K562 (cell line): ENCODE measurements around the gene CHRNG. TPM values are rescaled to one million over a fixed set of nuclear protein-coding genes. Genes with fewer than 3 reads are reported as not detected.

Experiments
- ATAC-seq: fragments of 200-7000 bp; cut with Tn5 transposase; 3 replicates; pipeline ENCODE4 v1.9.1; 2020; ENCODE audit warnings: moderate library complexity
- BruUV-seq: library from RNA; stranded (reverse); fragments of 400-500 nt; replicated peaks from 2 replicates; lab custom pipeline; 2021; lab: Mats Ljungman, UMichigan
- CTCF ChIA-PET: fragments of 300-600 bp; formaldehyde crosslinking; extraction: SDS; loops from one replicate; lab custom pipeline; 2021; ENCODE audit warnings: low intra/inter-chr PET ratio; lab: Yijun Ruan, JAX
- POLR2A ChIA-PET: fragments of 300-600, 350-650 bp; sonication (Branson Sonifier 250); formaldehyde crosslinking; extraction: SDS; loops from one replicate; lab custom pipeline; 2021; ENCODE audit warnings: antibody characterized with exemption, inconsistent platforms; lab: Yijun Ruan, JAX
- DNase-seq, 4 experiments: peaks; one replicate each; pipeline versions ENCODE4 v3.0.0 to v3.0.0-alpha.2; 2011 to 2018; ENCODE audit warnings: low spot score in 3 of 4, mixed read lengths in 3 of 4; ENCODE audit errors: extremely low read depth in 1 of 4
- FAIRE-seq: peaks from 2 replicates; lab custom pipeline; 2011; peaks lifted over from hg19 to GRCh38; lab: Jason Lieb, UNC
- H2AFZ ChIP-seq: 2 replicates; pipeline ENCODE4 v1.6.0; 2011; ENCODE audit warnings: low read depth, low read length, control low read depth, inconsistent platforms
- H3K27ac ChIP-seq: fragments of 200-600 bp; 3 replicates; pipeline ENCODE4 v1.8.0; 2011; ENCODE audit warnings: low read depth, mild to moderate bottlenecking, control low read depth, inconsistent platforms, low read length, moderate library complexity, mixed read lengths; ENCODE audit errors: extremely low read depth
- H3K27me3 ChIP-seq, 2 experiments: fragments of 300-600 bp in 1 of 2; 2 replicates in 1 of 2; 3 replicates in 1 of 2; pipeline versions ENCODE4 v1.6.0 to v1.8.0; 2011; ENCODE audit warnings: inconsistent platforms in 2 of 2, low read length in 2 of 2, mild to moderate bottlenecking in 1 of 2, mixed read lengths in 1 of 2, moderate library complexity in 1 of 2; ENCODE audit not compliant: control insufficient read depth in 2 of 2, insufficient read depth in 2 of 2
- H3K36me3 ChIP-seq: fragments of 300-600 bp; 3 replicates; pipeline ENCODE4 v1.8.0; 2011; ENCODE audit warnings: mild to moderate bottlenecking, low read length, inconsistent platforms; ENCODE audit not compliant: control insufficient read depth, insufficient read depth
- H3K4me1 ChIP-seq, 2 experiments: fragments of 200-600 bp in 1 of 2; replicated peaks in 1 of 2; 2 replicates in 1 of 2; 3 replicates in 1 of 2; pipeline versions ENCODE4 v1.5.1 to v1.8.0; 2011; ENCODE audit warnings: inconsistent platforms in 2 of 2, low read length in 2 of 2, mild to moderate bottlenecking in 1 of 2, mixed read lengths in 1 of 2, moderate library complexity in 1 of 2; ENCODE audit not compliant: control insufficient read depth in 2 of 2, insufficient read depth in 2 of 2
- H3K4me2 ChIP-seq: 2 replicates; pipeline ENCODE4 v1.6.1; 2011; ENCODE audit warnings: low read length, control low read depth, inconsistent platforms, mixed read lengths; ENCODE audit not compliant: insufficient read depth
- H3K4me3 ChIP-seq: fragments of 200-600 bp; sonication (generic), shearing (Covaris generic); 2 replicates; pipeline ENCODE4 v1.5.1; 2016; ENCODE audit warnings: control low read depth, inconsistent platforms
- H3K79me2 ChIP-seq: fragments of 200-600 bp; 3 replicates; pipeline ENCODE4 v1.8.0; 2011; ENCODE audit warnings: low read length, inconsistent platforms; ENCODE audit not compliant: control insufficient read depth, insufficient read depth
- H3K9ac ChIP-seq, 2 experiments: 2 replicates each; pipeline versions ENCODE4 v1.6.0 to v1.6.1; 2011; ENCODE audit warnings: low read depth in 2 of 2, low read length in 2 of 2, control low read depth in 1 of 2, inconsistent platforms in 1 of 2, mild to moderate bottlenecking in 1 of 2, mixed read lengths in 1 of 2; ENCODE audit not compliant: insufficient read depth in 1 of 2
- H3K9me1 ChIP-seq: one replicate; pipeline ENCODE4 v1.6.0; 2011; ENCODE audit warnings: inconsistent platforms, mild to moderate bottlenecking, low read length, moderate library complexity; ENCODE audit not compliant: control insufficient read depth, insufficient read depth
- H3K9me3 ChIP-seq: replicated peaks from 2 replicates; pipeline ENCODE4 v1.5.1; 2011; ENCODE audit warnings: low read depth, low read length, inconsistent platforms; ENCODE audit not compliant: control insufficient read depth, insufficient read depth
- H4K20me1 ChIP-seq: replicated peaks from 2 replicates; pipeline ENCODE4 v1.6.1; 2011; ENCODE audit warnings: low read length, inconsistent platforms, mixed read lengths; ENCODE audit not compliant: control insufficient read depth, insufficient read depth
- ELK3 ChIP-seq: fragments of 450-650 bp; formaldehyde crosslinking; IDR thresholded peaks from 2 replicates; pipeline ENCODE4 v1.4.0; 2020; ENCODE audit warnings: mild to moderate bottlenecking
- IFI16 ChIP-seq: fragments of 250-450 bp; sonication (Bioruptor Pico); IDR thresholded peaks from 2 replicates; pipeline ENCODE4 v2.1.2; 2022; ENCODE audit warnings: mild to moderate bottlenecking, inconsistent platforms
- MBD1 ChIP-seq: fragments of 250-450 bp; sonication (Bioruptor Pico); IDR thresholded peaks from 2 replicates; pipeline ENCODE4 v1.8.0; 2022; ENCODE audit warnings: inconsistent platforms
- MYNN ChIP-seq, 2 experiments: sonication (generic); formaldehyde crosslinking in 1 of 2; IDR thresholded peaks; 2 replicates each; pipeline versions ENCODE4 v1.5.0 to v1.6.1; 2016 to 2020; ENCODE audit warnings: antibody characterized with exemption in 1 of 2, missing genetic modification reagents in 1 of 2
- RNF2 ChIP-seq: sonication (generic); IDR thresholded peaks from 2 replicates; pipeline ENCODE4 v1.6.1; 2016
- ZBTB8A ChIP-seq: fragments of 450-650 bp; IDR thresholded peaks from 2 replicates; pipeline ENCODE4 v1.6.1; 2018; ENCODE audit warnings: mild to moderate bottlenecking, moderate library complexity; ENCODE audit not compliant: partially characterized antibody
- ZNF133 ChIP-seq: fragments of 250-450 bp; sonication (Bioruptor Pico); IDR thresholded peaks from 2 replicates; pipeline ENCODE4 v1.4.0; 2020; ENCODE audit warnings: mild to moderate bottlenecking
- ZNF253 ChIP-seq: fragments of 250-450 bp; sonication (Bioruptor Pico); conservative IDR thresholded peaks from 2 replicates; pipeline ENCODE4 v1.6.1; 2021; ENCODE audit warnings: mild to moderate bottlenecking
- WGBS: fragments of 100-300 bp; shearing (Covaris generic); methylation state at CpG from one replicate; pipeline ENCODE4 v1.1.6; 2016; ENCODE audit warnings: low coverage, mixed read lengths; ENCODE audit not compliant: insufficient coverage; ENCODE audit errors: missing lambda C conversion rate; 5-methylcytosine and 5-hydroxymethylcytosine counted together
- in situ Hi-C: fragments of 300-500 bp; cut with MboI; formaldehyde crosslinking; loops from 4 replicates; pipeline ENCODE4 v1.15.0; 2018; ENCODE audit warnings: inconsistent platforms, mixed read lengths
- intact Hi-C: fragments of 100-400 bp; cut with micrococcal nuclease; formaldehyde crosslinking; loops from 2 replicates; pipeline ENCODE4 v1.14.2; 2022
- polyA plus RNA-seq, 8 experiments: library from polyadenylated mRNA; depleted of rRNA in 4 of 8; stranded (reverse) in 5 of 8; unstranded in 3 of 8; fragments of >200 nt; fragmentation: Nextera tagmentation in 2 of 8; fragmentation: Illumina TruSeq in 1 of 8; extraction: Ambion mirVana in 2 of 8; extraction: Trizol in 1 of 8; gene quantifications; 2 replicates each; pipeline versions ENCODE4 v1.2.1 to v1.2.3, GENCODE V29; 2011 to 2014; ENCODE audit warnings: inconsistent platforms in 1 of 8, missing spikeins in 1 of 8
- total RNA-seq, 7 experiments: library from RNA; depleted of rRNA in 6 of 7; stranded (reverse); fragments of >200 nt in 6 of 7; fragmentation: Illumina TruSeq in 2 of 7; extraction: Trizol in 2 of 7; gene quantifications; 2 replicates each; pipeline versions ENCODE4 v1.2.1 to v1.2.3, GENCODE V29; 2011 to 2021; ENCODE audit warnings: low replicate concordance in 1 of 7

CHRNG gene
- total and polyA plus RNA-seq, 9 of the 15 experiments (the other 6 are each of a cell fraction or from before 2014, with no cell fraction given) = not detected

- intact Hi-C loops = no loop called here
- no peaks in the 10 kb centered on the region for H3K9me3 ChIP-seq
- no peaks in the 10 kb centered on the region for H3K79me2 ChIP-seq
- TF ChIP-seq IFI16 (CRISPR knock-in tag) (no peak), ZBTB8A (no peak), ZNF133 (CRISPR knock-in tag) (no peak), ELK3 (CRISPR knock-in tag) (no peak), RNF2 (no peak), MYNN (IDR thresholded peaks at IDR 0.05) (no peak), MYNN (CRISPR knock-in tag; IDR thresholded peaks at IDR 0.05) (no peak), ZNF253 (CRISPR knock-in tag) (no peak), MBD1 (CRISPR knock-in tag) (no peak)
- no peak overlapping the region for H2AFZ ChIP-seq
- no peak for DNase-seq
- no TSS peak for BruUV-seq
- H3K4me1 ChIP-seq = no peaks in the 10 kb centered on the region; a peak in 1 of 5 replicates
- WGBS = 0% methylated on average over 7 of the region's 7 CpGs
- no peaks in the 10 kb centered on the region for H3K9me1 ChIP-seq
- no peak overlapping the region for H3K4me2 ChIP-seq
- no peak for ATAC-seq
- ChIA-PET CTCF (no interaction called here), POLR2A (interaction anchor here (1.2 kb wide), 1 partner anchor 11 kb away, joined by 3 read pairs; no protein-coding TSS in a partner anchor)
- in situ Hi-C loops = no loop called here
- no peak overlapping the region for H3K9ac ChIP-seq
- no peaks in the 10 kb centered on the region for H4K20me1 ChIP-seq
- no peak overlapping the region for H3K4me3 ChIP-seq
- H3K27ac ChIP-seq = no peak overlapping the region
- no peaks in the 10 kb centered on the region for H3K36me3 ChIP-seq
- H3K27me3 ChIP-seq = peaks cover 0 to 25% of the 10 kb centered on the region in 2 experiments; a peak in 4 of 5 replicates
- no peak for FAIRE-seq
Observed at GRCh38 chr2:232593982-232594381, 54.5 kb downstream of the CHRNG start.

Other genes with a start within 250 kb of the CHRNG start
Only the 7 nearest of the 11 such genes appear.
- gene ALPI, start 83.5 kb upstream of the CHRNG start, total RNA-seq (2014; rRNA removed) = not detected in 2 replicates
- gene ALPI, start 83.5 kb upstream of the CHRNG start, total RNA-seq (2014; rRNA removed; fragmentation: Illumina TruSeq; extraction: Trizol) = not detected in 2 replicates
- gene ALPI, start 83.5 kb upstream of the CHRNG start, total RNA-seq (2015; rRNA removed; fragmentation: Illumina TruSeq; extraction: Trizol) = not detected in 2 replicates
- not detected in 2 replicates for gene ALPI, start 83.5 kb upstream of the CHRNG start, total RNA-seq (2021)
- gene ALPI, start 83.5 kb upstream of the CHRNG start, polyA plus RNA-seq (2011; rRNA removed) = not detected in 2 replicates
- gene ALPI, start 83.5 kb upstream of the CHRNG start, polyA plus RNA-seq (2014; fragmentation: Illumina TruSeq; extraction: Trizol) = not detected in 2 replicates
- not detected for gene ALPI, start 83.5 kb upstream of the CHRNG start, polyA plus RNA-seq (2014; fragmentation: Nextera tagmentation; extraction: Ambion mirVana)
- not detected in 2 replicates for gene ALPI, start 83.5 kb upstream of the CHRNG start, polyA plus RNA-seq (2014; rRNA removed)
- gene ECEL1, start 51.9 kb upstream of the CHRNG start, total RNA-seq (2014; rRNA removed) = not detected in 2 replicates
- not detected in 2 replicates for gene ECEL1, start 51.9 kb upstream of the CHRNG start, total RNA-seq (2014; rRNA removed; fragmentation: Illumina TruSeq; extraction: Trizol)
- gene ECEL1, start 51.9 kb upstream of the CHRNG start, total RNA-seq (2015; rRNA removed; fragmentation: Illumina TruSeq; extraction: Trizol) = not detected in 2 replicates
- 0.09 TPM in 1 of 2 replicates, not detected in the other for gene ECEL1, start 51.9 kb upstream of the CHRNG start, total RNA-seq (2021)
- not detected in 2 replicates for gene ECEL1, start 51.9 kb upstream of the CHRNG start, polyA plus RNA-seq (2011; rRNA removed)
- not detected in 2 replicates for gene ECEL1, start 51.9 kb upstream of the CHRNG start, polyA plus RNA-seq (2014; fragmentation: Illumina TruSeq; extraction: Trizol)
- gene ECEL1, start 51.9 kb upstream of the CHRNG start, polyA plus RNA-seq (2014; fragmentation: Nextera tagmentation; extraction: Ambion mirVana) = not detected
- gene ECEL1, start 51.9 kb upstream of the CHRNG start, polyA plus RNA-seq (2014; rRNA removed) = not detected in 2 replicates
- gene PRSS56, start 19.3 kb upstream of the CHRNG start, total RNA-seq (2014; rRNA removed) = not detected in 2 replicates
- gene PRSS56, start 19.3 kb upstream of the CHRNG start, total RNA-seq (2014; rRNA removed; fragmentation: Illumina TruSeq; extraction: Trizol) = not detected in 2 replicates
- gene PRSS56, start 19.3 kb upstream of the CHRNG start, total RNA-seq (2015; rRNA removed; fragmentation: Illumina TruSeq; extraction: Trizol) = not detected in 2 replicates
- gene PRSS56, start 19.3 kb upstream of the CHRNG start, total RNA-seq (2021) = not detected in 2 replicates
- gene PRSS56, start 19.3 kb upstream of the CHRNG start, polyA plus RNA-seq (2011; rRNA removed) = not detected in 2 replicates
- gene PRSS56, start 19.3 kb upstream of the CHRNG start, polyA plus RNA-seq (2014; fragmentation: Illumina TruSeq; extraction: Trizol) = not detected in 2 replicates
- gene PRSS56, start 19.3 kb upstream of the CHRNG start, polyA plus RNA-seq (2014; fragmentation: Nextera tagmentation; extraction: Ambion mirVana) = not detected
- not detected in 2 replicates for gene PRSS56, start 19.3 kb upstream of the CHRNG start, polyA plus RNA-seq (2014; rRNA removed)
- not detected in 2 replicates for gene CHRND, start 13.5 kb upstream of the CHRNG start, total RNA-seq (2014; rRNA removed)
- not detected in 2 replicates for gene CHRND, start 13.5 kb upstream of the CHRNG start, total RNA-seq (2014; rRNA removed; fragmentation: Illumina TruSeq; extraction: Trizol)
- not detected in 2 replicates for gene CHRND, start 13.5 kb upstream of the CHRNG start, total RNA-seq (2015; rRNA removed; fragmentation: Illumina TruSeq; extraction: Trizol)
- not detected in 2 replicates for gene CHRND, start 13.5 kb upstream of the CHRNG start, total RNA-seq (2021)
- gene CHRND, start 13.5 kb upstream of the CHRNG start, polyA plus RNA-seq (2011; rRNA removed) = not detected in 2 replicates
- gene CHRND, start 13.5 kb upstream of the CHRNG start, polyA plus RNA-seq (2014; fragmentation: Illumina TruSeq; extraction: Trizol) = not detected in 2 replicates
- not detected for gene CHRND, start 13.5 kb upstream of the CHRNG start, polyA plus RNA-seq (2014; fragmentation: Nextera tagmentation; extraction: Ambion mirVana)
- gene CHRND, start 13.5 kb upstream of the CHRNG start, polyA plus RNA-seq (2014; rRNA removed) = not detected in 2 replicates
- 5.4 and 6.4 TPM in 2 replicates for gene TIGD1, start 10.9 kb downstream of the CHRNG start, total RNA-seq (2014; rRNA removed)
- gene TIGD1, start 10.9 kb downstream of the CHRNG start, total RNA-seq (2014; rRNA removed; fragmentation: Illumina TruSeq; extraction: Trizol) = 7.7 and 8.9 TPM in 2 replicates
- 6.3 and 6.4 TPM in 2 replicates for gene TIGD1, start 10.9 kb downstream of the CHRNG start, total RNA-seq (2015; rRNA removed; fragmentation: Illumina TruSeq; extraction: Trizol)
- gene TIGD1, start 10.9 kb downstream of the CHRNG start, total RNA-seq (2021) = 7.0 and 7.1 TPM in 2 replicates
- 9.8 TPM in 2 replicates for gene TIGD1, start 10.9 kb downstream of the CHRNG start, polyA plus RNA-seq (2011; rRNA removed)
- 6.6 and 7.0 TPM in 2 replicates for gene TIGD1, start 10.9 kb downstream of the CHRNG start, polyA plus RNA-seq (2014; fragmentation: Illumina TruSeq; extraction: Trizol)
- gene TIGD1, start 10.9 kb downstream of the CHRNG start, polyA plus RNA-seq (2014; fragmentation: Nextera tagmentation; extraction: Ambion mirVana) = 1 to 10 TPM; 2.0 to 5.4 TPM
- gene TIGD1, start 10.9 kb downstream of the CHRNG start, polyA plus RNA-seq (2014; rRNA removed) = 9.0 and 10.1 TPM in 2 replicates
- gene EIF4E2, start 11.0 kb downstream of the CHRNG start, total RNA-seq (2014; rRNA removed) = 63.5 and 82.7 TPM in 2 replicates
- 81.0 and 96.4 TPM in 2 replicates for gene EIF4E2, start 11.0 kb downstream of the CHRNG start, total RNA-seq (2014; rRNA removed; fragmentation: Illumina TruSeq; extraction: Trizol)
- 89.7 and 104 TPM in 2 replicates for gene EIF4E2, start 11.0 kb downstream of the CHRNG start, total RNA-seq (2015; rRNA removed; fragmentation: Illumina TruSeq; extraction: Trizol)
- 51.3 and 53.9 TPM in 2 replicates for gene EIF4E2, start 11.0 kb downstream of the CHRNG start, total RNA-seq (2021)
- 17.8 and 33.9 TPM in 2 replicates for gene EIF4E2, start 11.0 kb downstream of the CHRNG start, polyA plus RNA-seq (2011; rRNA removed)
- gene EIF4E2, start 11.0 kb downstream of the CHRNG start, polyA plus RNA-seq (2014; fragmentation: Illumina TruSeq; extraction: Trizol) = 85.4 and 89.1 TPM in 2 replicates
- 100 to 1,000 TPM in 1 of 2 experiments, 10 to 100 TPM in 1; 77.5 to 169 TPM for gene EIF4E2, start 11.0 kb downstream of the CHRNG start, polyA plus RNA-seq (2014; fragmentation: Nextera tagmentation; extraction: Ambion mirVana)
- gene EIF4E2, start 11.0 kb downstream of the CHRNG start, polyA plus RNA-seq (2014; rRNA removed) = 49.3 and 54.4 TPM in 2 replicates
- gene EFHD1, start 93.9 kb downstream of the CHRNG start, total RNA-seq (2014; rRNA removed) = 1.7 and 2.4 TPM in 2 replicates
- 1.7 and 2.0 TPM in 2 replicates for gene EFHD1, start 93.9 kb downstream of the CHRNG start, total RNA-seq (2014; rRNA removed; fragmentation: Illumina TruSeq; extraction: Trizol)
- 1.5 and 1.6 TPM in 2 replicates for gene EFHD1, start 93.9 kb downstream of the CHRNG start, total RNA-seq (2015; rRNA removed; fragmentation: Illumina TruSeq; extraction: Trizol)
- 5.1 and 5.2 TPM in 2 replicates for gene EFHD1, start 93.9 kb downstream of the CHRNG start, total RNA-seq (2021)
- 1.2 TPM in 2 replicates for gene EFHD1, start 93.9 kb downstream of the CHRNG start, polyA plus RNA-seq (2011; rRNA removed)
- gene EFHD1, start 93.9 kb downstream of the CHRNG start, polyA plus RNA-seq (2014; fragmentation: Illumina TruSeq; extraction: Trizol) = 5.9 and 9.1 TPM in 2 replicates
- 1 to 10 TPM in 1 of 2 experiments, under 1 TPM in 1; 0.66 to 1.2 TPM for gene EFHD1, start 93.9 kb downstream of the CHRNG start, polyA plus RNA-seq (2014; fragmentation: Nextera tagmentation; extraction: Ambion mirVana)
- gene EFHD1, start 93.9 kb downstream of the CHRNG start, polyA plus RNA-seq (2014; rRNA removed) = 2.8 and 3.1 TPM in 2 replicates